Neuronal stem cell (in vitro differentiated cells): ENCODE measurements around the gene FBXO45.
"Not testable (repeated sequence)": the region's sequence is repeated elsewhere in the genome, so short reads cannot be mapped to it uniquely, and the experiment has no call there.

Source experiments
- DNase-seq: peaks from one replicate; pipeline ENCODE4 v3.0.0-alpha.2; 2013; ENCODE audit warnings: low spot score
- H2AFZ ChIP-seq: one replicate; pipeline ENCODE4 v1.6.1; 2013; ENCODE audit warnings: mild to moderate bottlenecking, low read length, inconsistent platforms
- H2AK5ac ChIP-seq: 2 replicates; pipeline ENCODE4 v1.6.1; 2013; ENCODE audit warnings: low read depth, mild to moderate bottlenecking, inconsistent platforms, low read length, moderate library complexity, mixed read lengths
- H2BK120ac ChIP-seq: 2 replicates; pipeline ENCODE4 v1.6.1; 2013; ENCODE audit warnings: low read depth, mild to moderate bottlenecking, inconsistent platforms, low read length, moderate library complexity, mixed read lengths
- H2BK12ac ChIP-seq: one replicate; pipeline ENCODE4 v1.6.1; 2013; ENCODE audit warnings: low read length, inconsistent platforms
- H2BK15ac ChIP-seq: 2 replicates; pipeline ENCODE4 v1.6.1; 2013; ENCODE audit warnings: mild to moderate bottlenecking, low read length, inconsistent platforms, mixed read lengths
- H2BK5ac ChIP-seq: one replicate; pipeline ENCODE4 v1.6.1; 2013; ENCODE audit warnings: inconsistent platforms, mild to moderate bottlenecking, low read length, moderate library complexity
- H3K14ac ChIP-seq: one replicate; pipeline ENCODE4 v1.6.1; 2013; ENCODE audit warnings: low read length, inconsistent platforms
- H3K18ac ChIP-seq: 2 replicates; pipeline ENCODE4 v1.6.1; 2013; ENCODE audit warnings: low read length, inconsistent platforms
- H3K23ac ChIP-seq: 2 replicates; pipeline ENCODE4 v1.6.1; 2013; ENCODE audit warnings: low read depth, mild to moderate bottlenecking, mixed read lengths, low read length, inconsistent platforms; ENCODE audit not compliant: poor library complexity
- H3K27ac ChIP-seq: replicated peaks from 3 replicates; pipeline ENCODE4 v1.5.1; 2013; ENCODE audit warnings: low read length, inconsistent platforms
- H3K27me3 ChIP-seq, 3 experiments: 2 replicates each; pipeline ENCODE4 v1.6.1; 2013; ENCODE audit warnings: low read length in 3 of 3, mild to moderate bottlenecking in 2 of 3, inconsistent platforms in 1 of 3, low read depth in 1 of 3, mixed read lengths in 1 of 3, moderate library complexity in 1 of 3; ENCODE audit not compliant: control insufficient read depth in 3 of 3, insufficient read depth in 3 of 3
- H3K36me3 ChIP-seq, 2 donors: replicated peaks in 1 of 2; 2 replicates each; pipeline ENCODE4 v1.6.1; 2013; ENCODE audit warnings: low read length in 2 of 2; ENCODE audit not compliant: control insufficient read depth in 2 of 2, insufficient read depth in 2 of 2
- H3K4ac ChIP-seq: 2 replicates; pipeline ENCODE4 v1.6.1; 2013; ENCODE audit warnings: inconsistent platforms, mild to moderate bottlenecking, low read length, moderate library complexity
- H3K4me1 ChIP-seq, 2 donors: 1 replicate in 1 of 2; 2 replicates in 1 of 2; pipeline ENCODE4 v1.6.1; 2013; ENCODE audit warnings: low read length in 2 of 2, low read depth in 1 of 2; ENCODE audit not compliant: control insufficient read depth in 2 of 2, insufficient read depth in 1 of 2
- H3K4me2 ChIP-seq: one replicate; pipeline ENCODE4 v1.6.1; 2013; ENCODE audit warnings: mild to moderate bottlenecking, low read length, inconsistent platforms; ENCODE audit not compliant: insufficient read depth, poor library complexity, severe bottlenecking
- H3K4me3 ChIP-seq, 2 donors: 2 replicates each; pipeline ENCODE4 v1.5.1; 2013; ENCODE audit warnings: low read length in 2 of 2, mild to moderate bottlenecking in 2 of 2, inconsistent platforms in 1 of 2, moderate library complexity in 1 of 2
- H3K79me1 ChIP-seq: one replicate; pipeline ENCODE4 v1.6.1; 2013; ENCODE audit warnings: low read depth, mild to moderate bottlenecking, inconsistent platforms, low read length, moderate library complexity
- H3K9ac ChIP-seq: one replicate; pipeline ENCODE4 v1.6.1; 2013; ENCODE audit warnings: mild to moderate bottlenecking, low read depth, low read length, inconsistent platforms; ENCODE audit not compliant: poor library complexity
- H3K9me3 ChIP-seq, 2 donors: replicated peaks in 1 of 2; 2 replicates each; pipeline versions ENCODE3 to v1.6.1; 2013; ENCODE audit warnings: low read length in 2 of 2, mild to moderate bottlenecking in 2 of 2, inconsistent platforms in 1 of 2, low read depth in 1 of 2, mixed read lengths in 1 of 2, moderate library complexity in 1 of 2; ENCODE audit not compliant: control insufficient read depth in 2 of 2, insufficient read depth in 1 of 2
- H4K8ac ChIP-seq: one replicate; pipeline ENCODE4 v1.6.1; 2013; ENCODE audit warnings: low read depth, mild to moderate bottlenecking, inconsistent platforms, low read length, moderate library complexity
- H4K91ac ChIP-seq: one replicate; pipeline ENCODE4 v1.6.1; 2013; ENCODE audit warnings: low read length, low read depth, mild to moderate bottlenecking, inconsistent platforms; ENCODE audit not compliant: poor library complexity
- WGBS, 2 donors: extraction: QIAGEN DNeasy Blood & Tissue Kit; methylation state at CpG; one replicate each; pipeline ENCODE4 v1.1.7; 2013; ENCODE audit warnings: missing lambda C conversion rate in 2 of 2, mixed read lengths in 1 of 2; ENCODE audit not compliant: insufficient read length in 2 of 2, insufficient replicate concordance in 1 of 2; ENCODE audit errors: extremely low coverage in 2 of 2; 5-methylcytosine and 5-hydroxymethylcytosine counted together

The FBXO45 gene

DNA sequence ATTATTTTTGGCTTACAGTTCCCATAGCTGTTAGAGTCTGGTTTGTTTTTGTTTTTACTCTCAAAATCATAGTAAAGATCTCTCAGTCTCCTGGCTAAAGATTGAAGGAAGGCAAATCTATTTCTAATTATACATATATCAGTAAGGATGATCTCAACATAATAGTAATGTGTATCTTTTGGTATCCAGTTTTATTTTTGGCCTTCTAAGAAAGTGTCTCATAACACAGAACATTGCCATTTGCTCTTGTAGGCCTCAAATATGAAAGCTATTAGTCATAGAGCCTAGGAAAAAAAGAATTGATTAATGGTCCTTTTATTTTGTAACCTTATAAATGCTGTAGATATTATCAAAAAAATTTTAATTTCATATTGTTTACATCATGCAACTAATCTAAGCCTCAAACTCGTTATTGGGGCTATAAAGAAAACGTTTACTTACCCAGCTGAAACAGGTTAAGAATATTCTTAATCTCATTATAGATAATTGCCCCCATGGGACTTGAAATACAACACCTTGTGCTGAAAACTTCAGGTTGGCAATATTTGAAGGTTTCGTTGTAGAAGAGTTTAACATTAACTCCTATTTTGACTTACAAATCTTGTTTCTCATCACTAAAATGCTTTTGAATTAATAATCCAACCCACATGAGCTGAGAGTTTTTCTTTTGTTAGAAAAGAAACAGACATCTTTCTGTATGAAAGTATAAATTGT, 16.7 kb downstream of the FBXO45 start:
- H3K4me3 ChIP-seq = no peak overlapping the region
- H3K14ac ChIP-seq = no peak overlapping the region
- no peak overlapping the region for H2BK120ac ChIP-seq
- H3K23ac ChIP-seq = no peak overlapping the region
- no peaks in the 10 kb centered on the region for H3K79me1 ChIP-seq
- no peak overlapping the region for H3K9ac ChIP-seq
- H3K36me3 ChIP-seq = peaks cover 2 to 68% of the 10 kb centered on the region in 2 donors
- H2AK5ac ChIP-seq = no peak overlapping the region
- DNase-seq = no peak
- H3K4me2 ChIP-seq = no peak overlapping the region
- H2BK15ac ChIP-seq = no peak overlapping the region
- no peak overlapping the region for H2BK5ac ChIP-seq
- H2AFZ ChIP-seq = no peak overlapping the region
- no peak overlapping the region for H4K8ac ChIP-seq
- H3K9me3 ChIP-seq = no peaks in the 10 kb centered on the region
- H3K18ac ChIP-seq = no peak overlapping the region
- WGBS, 2 donors = no CpG with 5 or more reads among the region's 3 CpGs
- H3K4me1 ChIP-seq = no peaks in the 10 kb centered on the region
- H3K4ac ChIP-seq = no peak overlapping the region
- H3K27me3 ChIP-seq = no peaks in the 10 kb centered on the region
- H3K27ac ChIP-seq = no peak overlapping the region
- H4K91ac ChIP-seq = no peak overlapping the region
- H2BK12ac ChIP-seq = no peak overlapping the region

DNA sequence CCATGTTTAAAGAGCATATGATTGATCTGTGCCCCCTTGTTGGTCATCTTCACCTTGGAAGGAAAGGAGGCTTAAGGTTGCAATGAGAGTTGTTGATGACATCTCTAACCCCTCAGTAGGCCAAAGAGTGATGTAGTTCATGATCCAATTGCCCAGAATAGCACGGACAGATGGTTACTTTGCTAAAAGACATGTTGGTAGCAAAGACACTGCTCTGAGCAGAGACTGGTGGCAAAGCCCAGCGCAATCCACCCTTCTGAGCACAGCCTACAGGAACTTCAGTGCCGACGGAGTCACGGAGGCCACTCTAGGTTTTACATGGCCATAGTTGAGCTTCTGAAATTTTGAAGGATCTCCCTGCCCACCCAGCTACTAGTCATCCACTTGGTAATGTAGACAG, 21.8 kb downstream of the FBXO45 start:
- Histone ChIP-seq H3K27me3 (no peaks in the 10 kb centered on the region), H4K8ac (no peak overlapping the region), H2AFZ (no peak overlapping the region), H3K4me3 (no peak overlapping the region), H3K36me3 (peaks cover 0 to 23% of the 10 kb centered on the region in 2 donors), H3K27ac (no peak overlapping the region), H2AK5ac (no peak overlapping the region), H3K23ac (no peak overlapping the region), H2BK120ac (no peak overlapping the region), H3K79me1 (no peaks in the 10 kb centered on the region), H3K4me1 (no peaks in the 10 kb centered on the region), H3K9me3 (no peaks in the 10 kb centered on the region), H4K91ac (no peak overlapping the region), H2BK15ac (no peak overlapping the region), H3K14ac (no peak overlapping the region), H3K4ac (no peak overlapping the region), H2BK12ac (no peak overlapping the region), H3K9ac (no peak overlapping the region), H2BK5ac (no peak overlapping the region), H3K4me2 (no peak overlapping the region), H3K18ac (no peak overlapping the region)
- DNase-seq = no peak
- no CpG with 5 or more reads among the region's 5 CpGs for WGBS, 2 donors

DNA sequence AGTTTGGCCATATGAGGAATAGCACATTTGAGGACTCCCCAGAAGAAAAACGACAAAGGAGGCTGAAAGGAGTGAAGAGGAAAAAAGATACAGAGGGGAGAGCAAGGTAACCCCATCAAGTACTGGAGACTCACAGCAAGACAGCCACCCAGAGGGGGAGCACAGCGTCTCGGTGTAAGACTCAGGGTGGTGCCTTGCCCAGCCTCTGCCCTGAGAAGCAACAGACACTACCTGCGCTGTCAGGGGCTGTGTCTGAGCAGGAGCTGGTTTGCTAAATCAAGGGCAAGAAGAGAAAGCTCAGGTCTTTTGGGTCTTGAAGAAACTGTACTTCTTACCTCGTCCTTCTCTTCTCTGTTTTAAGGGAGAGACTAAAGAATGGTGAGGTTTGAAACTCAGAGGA, 27.9 kb downstream of the FBXO45 start:
- no peak overlapping the region for H3K9ac ChIP-seq
- no peaks in the 10 kb centered on the region for H3K9me3 ChIP-seq
- no peak overlapping the region for H3K18ac ChIP-seq
- H3K14ac ChIP-seq = no peak overlapping the region
- H3K4me2 ChIP-seq = no peak overlapping the region
- peak overlapping the region; percentile 60 for H2AFZ ChIP-seq
- H3K23ac ChIP-seq = no peak overlapping the region
- no peak for DNase-seq
- H2BK120ac ChIP-seq = no peak overlapping the region
- H3K4me3 ChIP-seq = no peak overlapping the region
- H2AK5ac ChIP-seq = no peak overlapping the region
- no peaks in the 10 kb centered on the region for H3K79me1 ChIP-seq
- no CpG with 5 or more reads among the region's 5 CpGs for WGBS, 2 donors
- no peak overlapping the region for H2BK5ac ChIP-seq
- H2BK15ac ChIP-seq = no peak overlapping the region
- no peak overlapping the region for H4K8ac ChIP-seq
- H2BK12ac ChIP-seq = no peak overlapping the region
- no peaks in the 10 kb centered on the region for H3K36me3 ChIP-seq
- no peak overlapping the region for H4K91ac ChIP-seq
- no peak overlapping the region for H3K4ac ChIP-seq
- no peaks in the 10 kb centered on the region for H3K27me3 ChIP-seq
- no peak overlapping the region for H3K27ac ChIP-seq
- no peaks in the 10 kb centered on the region for H3K4me1 ChIP-seq

DNA sequence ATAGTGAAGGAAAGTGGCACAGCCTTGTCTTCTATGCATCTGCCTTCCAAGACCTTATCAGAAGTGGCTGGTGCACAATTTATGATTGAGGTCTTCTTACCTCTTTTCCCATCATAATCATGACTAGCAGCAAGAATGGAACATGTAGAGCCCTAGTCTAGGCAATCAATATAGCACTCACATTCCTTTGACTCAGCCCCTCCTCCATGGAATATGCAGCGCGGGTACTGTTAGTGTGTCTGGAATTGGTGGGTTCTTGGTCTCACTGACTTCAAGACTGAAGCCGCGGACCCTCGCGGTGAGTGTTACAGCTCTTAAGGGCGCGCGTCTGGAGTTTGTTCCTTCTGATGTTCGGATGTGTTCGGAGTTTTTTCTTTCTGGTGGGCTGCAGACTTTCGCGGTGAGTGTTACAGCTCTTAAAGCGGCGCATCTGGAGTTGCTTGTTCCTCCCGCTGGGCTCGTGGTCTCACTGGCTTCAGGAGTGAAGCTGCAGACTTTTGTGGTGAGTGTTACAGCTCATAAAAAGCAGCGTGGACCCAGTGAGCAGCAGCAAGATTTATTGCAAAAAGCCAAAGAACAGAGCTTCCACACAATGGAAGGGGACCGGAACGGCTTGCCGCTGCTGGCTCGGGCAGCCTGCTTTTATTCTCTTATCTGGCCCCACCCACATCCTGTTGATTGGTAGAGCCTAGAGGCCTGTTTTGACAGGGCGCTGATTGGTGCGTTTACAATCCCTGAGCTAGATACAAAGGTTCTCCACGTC, 29.7 kb downstream of the FBXO45 start:
- H2BK120ac ChIP-seq, H3K4ac ChIP-seq, H3K4me3 ChIP-seq, H3K36me3 ChIP-seq, H3K27ac ChIP-seq, H3K27me3 ChIP-seq, H3K14ac ChIP-seq, H2BK5ac ChIP-seq, H3K9me3 ChIP-seq, H4K91ac ChIP-seq, H2BK12ac ChIP-seq, H3K23ac ChIP-seq, H4K8ac ChIP-seq, H3K4me2 ChIP-seq, H3K18ac ChIP-seq, H2AK5ac ChIP-seq, DNase-seq, H3K79me1 ChIP-seq, H3K9ac ChIP-seq, H3K4me1 ChIP-seq, H2BK15ac ChIP-seq: not testable (repeated sequence)
- H2AFZ ChIP-seq = peak overlapping the region; percentile 73
- no CpG with 5 or more reads among the region's 25 CpGs for WGBS, 2 donors
